ENCODE results near the gene EPAS1. TPM values are rescaled to one million over a fixed set of nuclear protein-coding genes. Genes with fewer than 3 reads are reported as not detected.

The EPAS1 gene
- total and polyA plus RNA-seq, 4 donors: 213 to 954 (median 403) TPM

DNA sequence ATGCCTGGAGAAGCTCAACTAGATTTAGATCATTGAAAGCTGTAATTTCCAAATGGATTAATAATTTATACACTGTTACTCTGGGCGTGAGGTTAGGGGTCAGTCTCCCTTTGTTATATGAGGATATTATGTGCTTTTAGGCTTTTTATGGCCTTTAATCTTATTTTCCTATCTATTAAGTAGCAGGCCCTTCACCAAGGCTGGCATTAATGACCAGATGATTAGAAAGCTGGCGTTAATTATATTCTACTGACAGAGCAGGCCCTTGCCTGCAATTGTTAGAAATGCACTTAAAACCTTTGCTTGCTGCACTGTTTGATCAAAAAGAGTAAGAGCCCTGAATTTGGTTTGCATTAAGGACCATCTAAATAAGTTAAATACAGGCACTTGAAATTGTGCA lies 75.3 kb downstream of the EPAS1 start:
- ATAC-seq (ENCODE audit: low FRiP score) (no peak), DNase-seq (no peak)
- H3K9me3 ChIP-seq (ENCODE audit: control insufficient read depth, low read length): no peaks in the 10 kb centered on the region
- intact Hi-C loops (cut with DNase I): no loop called here
- no peak overlapping the region for H3K27ac ChIP-seq (ENCODE audit: low read depth in 1 of 2, low read length in 2 of 2)
- H3K36me3 ChIP-seq (ENCODE audit: control insufficient read depth in 1 of 2, insufficient read depth in 2 of 2, low read length in 1 of 2): peaks cover 9 to 11% of the 10 kb centered on the region in 2 donors
- H3K4me3 ChIP-seq (ENCODE audit: low read length in 2 of 2): no peak overlapping the region
- 93 to 97% methylated on average over 2 of the region's 2 CpGs for WGBS, 2 donors
- H3K27me3 ChIP-seq (ENCODE audit: control insufficient read depth in 1 of 2, insufficient read depth in 2 of 2, low read length in 1 of 2): no peaks in the 10 kb centered on the region
- H3K4me1 ChIP-seq (ENCODE audit: control insufficient read depth in 1 of 2, insufficient read depth in 2 of 2, low read length in 2 of 2): peaks cover 2 to 4% of the 10 kb centered on the region in 2 donors

DNA sequence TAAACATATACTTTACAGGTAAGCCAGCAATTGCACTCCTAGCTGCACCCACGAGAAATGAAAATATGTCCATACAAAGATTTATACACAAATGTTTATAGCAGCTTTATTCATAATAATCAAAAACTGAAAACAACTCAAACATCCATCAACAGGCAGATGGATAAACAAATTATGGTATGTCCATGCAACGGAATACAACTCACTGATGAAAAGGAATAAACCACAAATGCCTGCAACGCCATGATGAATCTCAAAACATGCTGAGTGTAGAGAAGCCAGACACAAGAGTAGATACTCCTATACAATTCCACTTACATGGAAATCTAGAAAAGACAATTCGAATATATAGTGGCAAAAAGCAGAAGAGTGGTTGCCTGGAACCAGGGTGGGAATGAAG lies 76.0 kb downstream of the EPAS1 start:
- H3K27ac ChIP-seq (ENCODE audit: low read depth in 1 of 2, low read length in 2 of 2): no peak overlapping the region
- H3K36me3 ChIP-seq (ENCODE audit: control insufficient read depth in 1 of 2, insufficient read depth in 2 of 2, low read length in 1 of 2): peaks cover 9 to 14% of the 10 kb centered on the region in 2 donors
- no peaks in the 10 kb centered on the region for H3K9me3 ChIP-seq (ENCODE audit: control insufficient read depth, low read length)
- H3K4me3 ChIP-seq (ENCODE audit: low read length in 2 of 2): no peak overlapping the region
- no peak for ATAC-seq (ENCODE audit: low FRiP score)
- H3K4me1 ChIP-seq (ENCODE audit: control insufficient read depth in 1 of 2, insufficient read depth in 2 of 2, low read length in 2 of 2): peaks cover 2 to 4% of the 10 kb centered on the region in 2 donors
- WGBS, 2 donors: 97 to 98% methylated on average over 4 of the region's 4 CpGs
- intact Hi-C loops (cut with DNase I): no loop called here
- H3K27me3 ChIP-seq (ENCODE audit: control insufficient read depth in 1 of 2, insufficient read depth in 2 of 2, low read length in 1 of 2): no peaks in the 10 kb centered on the region
- DNase-seq: no peak

DNA sequence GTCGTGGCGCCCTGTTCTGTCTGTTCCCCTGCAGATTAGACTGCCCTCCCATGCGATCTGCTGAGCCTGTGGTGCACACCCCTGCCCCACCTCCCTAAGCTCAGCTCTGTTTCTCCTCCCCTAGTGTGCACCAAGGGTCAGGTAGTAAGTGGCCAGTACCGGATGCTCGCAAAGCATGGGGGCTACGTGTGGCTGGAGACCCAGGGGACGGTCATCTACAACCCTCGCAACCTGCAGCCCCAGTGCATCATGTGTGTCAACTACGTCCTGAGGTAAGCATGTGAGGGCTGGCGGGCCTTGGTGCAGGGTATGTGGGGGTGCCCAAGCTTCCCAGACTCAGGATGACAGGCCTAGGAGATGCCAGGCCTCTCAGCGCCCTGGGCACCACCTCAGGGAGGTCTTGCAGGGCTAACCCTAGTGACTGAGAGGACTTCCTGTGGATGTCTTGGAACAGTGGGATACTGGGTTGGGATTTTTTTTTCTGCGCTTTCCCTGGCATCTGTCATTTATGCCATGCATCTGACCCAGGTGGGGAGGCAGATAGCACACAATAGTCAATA lies 78.4 kb downstream of the EPAS1 start:
- no peak overlapping the region for H3K4me3 ChIP-seq (ENCODE audit: low read length in 2 of 2)
- ATAC-seq (ENCODE audit: low FRiP score): no peak
- peaks cover 3 to 12% of the 10 kb centered on the region in 2 donors for H3K36me3 ChIP-seq (ENCODE audit: control insufficient read depth in 1 of 2, insufficient read depth in 2 of 2, low read length in 1 of 2)
- H3K9me3 ChIP-seq (ENCODE audit: control insufficient read depth, low read length): no peaks in the 10 kb centered on the region
- no peak overlapping the region for H3K27ac ChIP-seq (ENCODE audit: low read depth in 1 of 2, low read length in 2 of 2)
- intact Hi-C loops (cut with DNase I): no loop called here
- no peaks in the 10 kb centered on the region for H3K27me3 ChIP-seq (ENCODE audit: control insufficient read depth in 1 of 2, insufficient read depth in 2 of 2, low read length in 1 of 2)
- peaks cover 2 to 4% of the 10 kb centered on the region in 2 donors for H3K4me1 ChIP-seq (ENCODE audit: control insufficient read depth in 1 of 2, insufficient read depth in 2 of 2, low read length in 2 of 2)
- peak in 1 of 2 donors; percentile 32 for DNase-seq
- 87 to 89% methylated on average over 12 of the region's 12 CpGs for WGBS, 2 donors

DNA sequence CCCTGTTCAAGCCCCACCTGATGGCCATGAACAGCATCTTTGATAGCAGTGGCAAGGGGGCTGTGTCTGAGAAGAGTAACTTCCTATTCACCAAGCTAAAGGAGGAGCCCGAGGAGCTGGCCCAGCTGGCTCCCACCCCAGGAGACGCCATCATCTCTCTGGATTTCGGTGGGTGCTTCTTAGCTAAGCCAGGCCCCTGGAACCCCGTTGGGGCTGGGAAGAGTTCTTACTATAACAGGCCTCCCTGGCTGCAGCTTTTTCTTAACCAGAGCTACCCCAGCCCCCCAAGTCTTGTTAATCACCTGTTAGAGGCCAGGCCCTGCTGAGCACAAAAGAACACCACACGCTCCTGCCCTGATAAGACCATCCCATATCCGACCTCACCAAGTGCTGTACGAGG lies 79.4 kb downstream of the EPAS1 start:
- Histone ChIP-seq H3K9me3 (ENCODE audit: control insufficient read depth, low read length) (no peaks in the 10 kb centered on the region), H3K4me3 (ENCODE audit: low read length in 2 of 2) (no peak overlapping the region), H3K36me3 (ENCODE audit: control insufficient read depth in 1 of 2, insufficient read depth in 2 of 2, low read length in 1 of 2) (peaks cover 0 to 9% of the 10 kb centered on the region in 2 donors), H3K4me1 (ENCODE audit: control insufficient read depth in 1 of 2, insufficient read depth in 2 of 2, low read length in 2 of 2) (peaks cover 2 to 4% of the 10 kb centered on the region in 2 donors), H3K27me3 (ENCODE audit: control insufficient read depth in 1 of 2, insufficient read depth in 2 of 2, low read length in 1 of 2) (no peaks in the 10 kb centered on the region), H3K27ac (ENCODE audit: low read depth in 1 of 2, low read length in 2 of 2) (no peak overlapping the region)
- DNase-seq (no peak), ATAC-seq (ENCODE audit: low FRiP score) (no peak)
- intact Hi-C loops (cut with DNase I): no loop called here
- WGBS, 2 donors: 15 to 30% methylated on average over 7 of the region's 7 CpGs

DNA sequence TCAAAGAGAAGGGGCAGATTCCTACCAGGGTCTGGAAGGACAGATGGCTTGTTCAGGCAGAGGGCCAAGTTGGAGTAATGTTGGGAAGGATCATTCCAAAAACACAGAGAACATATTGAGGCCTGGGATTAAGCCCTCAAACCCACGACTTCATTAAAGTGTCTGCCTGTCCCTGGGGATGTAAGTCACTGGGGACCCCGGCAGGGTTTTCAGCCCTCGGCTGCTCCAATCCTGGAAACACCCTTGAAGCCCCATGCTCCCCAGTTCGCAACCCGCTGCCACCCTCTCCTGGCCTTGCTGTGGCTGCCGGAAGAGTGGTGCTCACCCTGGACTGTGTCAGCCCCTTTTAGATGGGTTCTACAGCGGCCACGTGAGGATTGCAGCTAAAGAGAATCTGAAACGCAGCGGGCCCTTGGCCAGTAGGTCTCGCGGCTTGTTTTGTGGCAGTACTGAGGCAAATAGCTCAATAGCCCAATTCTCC lies 79.9 kb downstream of the EPAS1 start:
- DNase-seq (no peak), ATAC-seq (ENCODE audit: low FRiP score) (peak; percentile 37)
- H3K27ac ChIP-seq (ENCODE audit: low read depth in 1 of 2, low read length in 2 of 2): no peak overlapping the region
- peaks cover 0 to 9% of the 10 kb centered on the region in 2 donors for H3K36me3 ChIP-seq (ENCODE audit: control insufficient read depth in 1 of 2, insufficient read depth in 2 of 2, low read length in 1 of 2)
- no peaks in the 10 kb centered on the region for H3K9me3 ChIP-seq (ENCODE audit: control insufficient read depth, low read length)
- 21 to 51% methylated on average over 12 of the region's 12 CpGs for WGBS, 2 donors
- peaks cover 2 to 4% of the 10 kb centered on the region in 2 donors for H3K4me1 ChIP-seq (ENCODE audit: control insufficient read depth in 1 of 2, insufficient read depth in 2 of 2, low read length in 2 of 2)
- H3K27me3 ChIP-seq (ENCODE audit: control insufficient read depth in 1 of 2, insufficient read depth in 2 of 2, low read length in 1 of 2): no peaks in the 10 kb centered on the region
- intact Hi-C loops (cut with DNase I): no loop called here
- H3K4me3 ChIP-seq (ENCODE audit: low read length in 2 of 2): no peak overlapping the region

DNA sequence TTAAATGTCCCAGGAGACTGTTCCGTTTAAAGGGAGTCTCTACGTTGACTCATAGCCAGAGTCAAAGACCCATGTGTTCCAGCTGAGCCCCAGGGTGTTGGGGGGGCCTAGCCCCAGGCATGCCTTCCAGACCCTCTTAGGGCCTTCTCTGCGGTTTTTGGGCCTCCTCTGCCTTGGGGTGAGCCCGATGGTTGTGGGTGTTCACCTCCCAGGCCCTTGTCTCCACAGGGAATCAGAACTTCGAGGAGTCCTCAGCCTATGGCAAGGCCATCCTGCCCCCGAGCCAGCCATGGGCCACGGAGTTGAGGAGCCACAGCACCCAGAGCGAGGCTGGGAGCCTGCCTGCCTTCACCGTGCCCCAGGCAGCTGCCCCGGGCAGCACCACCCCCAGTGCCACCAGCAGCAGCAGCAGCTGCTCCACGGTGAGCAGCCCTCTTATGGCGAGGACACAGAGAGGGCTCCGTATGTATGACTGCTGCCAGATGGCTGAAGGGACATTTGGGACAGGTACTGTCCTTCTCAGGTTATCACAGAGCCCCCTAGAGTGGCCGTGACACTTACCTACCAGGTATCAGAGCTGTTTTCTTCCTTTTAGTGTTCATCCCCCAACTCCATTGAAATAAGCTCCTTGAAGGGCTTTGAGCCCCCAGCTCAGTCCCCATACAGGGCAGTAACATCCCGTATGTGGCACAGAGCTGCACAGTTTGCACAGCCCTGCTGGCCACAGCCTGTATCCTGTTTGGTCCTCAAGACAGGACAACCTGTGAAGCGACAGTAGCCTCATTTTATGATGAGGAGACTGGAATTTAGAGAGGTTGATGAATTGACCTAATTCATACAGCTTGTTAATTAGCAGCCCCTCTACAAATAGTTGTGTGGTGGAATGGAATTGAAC lies 80.7 kb downstream of the EPAS1 start:
- no peak for DNase-seq
- Histone ChIP-seq H3K36me3 (ENCODE audit: control insufficient read depth in 1 of 2, insufficient read depth in 2 of 2, low read length in 1 of 2) (peaks cover 0 to 10% of the 10 kb centered on the region in 2 donors), H3K27me3 (ENCODE audit: control insufficient read depth in 1 of 2, insufficient read depth in 2 of 2, low read length in 1 of 2) (no peaks in the 10 kb centered on the region), H3K27ac (ENCODE audit: low read depth in 1 of 2, low read length in 2 of 2) (no peak overlapping the region), H3K9me3 (ENCODE audit: control insufficient read depth, low read length) (no peaks in the 10 kb centered on the region), H3K4me3 (ENCODE audit: low read length in 2 of 2) (no peak overlapping the region), H3K4me1 (ENCODE audit: control insufficient read depth in 1 of 2, insufficient read depth in 2 of 2, low read length in 2 of 2) (peaks cover 2 to 4% of the 10 kb centered on the region in 2 donors)
- intact Hi-C loops (cut with DNase I): no loop called here
- no peak for ATAC-seq (ENCODE audit: low FRiP score)
- 73 to 80% methylated on average over 16 of the region's 16 CpGs for WGBS, 2 donors

DNA sequence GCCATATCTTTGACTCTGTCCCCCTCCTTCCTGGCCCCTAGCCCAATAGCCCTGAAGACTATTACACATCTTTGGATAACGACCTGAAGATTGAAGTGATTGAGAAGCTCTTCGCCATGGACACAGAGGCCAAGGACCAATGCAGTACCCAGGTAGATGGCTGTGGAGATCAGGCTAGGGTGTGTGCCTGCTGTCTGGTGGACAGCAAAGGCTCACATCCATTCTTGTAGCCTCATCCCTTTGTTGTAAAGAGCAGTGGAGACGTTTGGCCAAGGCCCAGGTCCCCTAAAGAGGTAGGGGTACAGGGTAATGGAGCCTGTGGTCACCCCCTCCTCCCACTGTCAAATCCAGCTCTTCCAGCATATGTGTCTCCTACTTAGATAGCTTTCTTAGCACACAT lies 81.4 kb downstream of the EPAS1 start:
- WGBS, 2 donors: 70 to 77% methylated on average over 3 of the region's 3 CpGs
- Histone ChIP-seq H3K27ac (ENCODE audit: low read depth in 1 of 2, low read length in 2 of 2) (no peak overlapping the region), H3K4me1 (ENCODE audit: control insufficient read depth in 1 of 2, insufficient read depth in 2 of 2, low read length in 2 of 2) (peaks cover 2 to 4% of the 10 kb centered on the region in 2 donors), H3K4me3 (ENCODE audit: low read length in 2 of 2) (no peak overlapping the region), H3K27me3 (ENCODE audit: control insufficient read depth in 1 of 2, insufficient read depth in 2 of 2, low read length in 1 of 2) (no peaks in the 10 kb centered on the region), H3K36me3 (ENCODE audit: control insufficient read depth in 1 of 2, insufficient read depth in 2 of 2, low read length in 1 of 2) (peaks cover 0 to 10% of the 10 kb centered on the region in 2 donors), H3K9me3 (ENCODE audit: control insufficient read depth, low read length) (no peaks in the 10 kb centered on the region)
- DNase-seq: no peak
- intact Hi-C loops (cut with DNase I): no loop called here
- ATAC-seq (ENCODE audit: low FRiP score): no peak

DNA sequence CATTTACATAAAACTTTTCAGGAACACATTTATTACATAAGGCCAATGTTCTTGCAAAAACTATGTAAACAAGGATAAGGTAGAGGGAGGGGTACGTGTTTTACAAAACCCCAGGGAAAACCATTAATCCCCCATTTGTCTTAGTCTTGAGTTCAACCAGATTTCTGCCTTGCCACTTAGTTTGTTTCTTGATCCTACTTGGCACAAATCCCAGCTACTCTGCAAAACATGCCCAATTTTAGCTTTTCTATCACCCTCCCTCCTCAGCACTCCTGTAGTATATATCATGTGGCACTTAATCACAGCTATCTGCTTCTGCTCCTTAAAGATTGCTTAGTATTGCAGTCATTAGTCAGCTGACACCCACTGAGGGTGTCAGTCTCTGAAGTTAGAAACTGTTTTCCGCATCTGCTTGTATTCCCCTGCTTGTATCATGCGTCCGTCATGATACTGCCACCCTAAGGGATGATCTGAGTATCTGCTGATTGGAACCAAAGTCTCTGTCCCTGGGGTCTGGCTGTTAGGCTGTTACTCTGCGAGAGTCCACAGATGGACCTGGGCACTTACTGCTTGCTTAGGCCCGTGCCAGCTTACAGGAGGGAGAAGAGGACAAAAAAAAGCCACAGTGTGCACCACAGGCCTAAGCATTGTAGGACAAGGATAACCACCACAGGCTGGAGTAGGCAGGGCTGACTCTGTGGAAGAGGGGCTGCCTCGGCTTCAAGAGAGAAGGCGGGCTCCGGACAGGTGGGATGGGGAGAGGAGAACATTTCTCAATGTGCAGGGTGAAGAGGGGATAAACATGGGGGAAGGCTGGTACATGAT lies 82.2 kb downstream of the EPAS1 start:
- peaks cover 0 to 10% of the 10 kb centered on the region in 2 donors for H3K36me3 ChIP-seq (ENCODE audit: control insufficient read depth in 1 of 2, insufficient read depth in 2 of 2, low read length in 1 of 2)
- ATAC-seq (ENCODE audit: low FRiP score): no peak
- no peaks in the 10 kb centered on the region for H3K9me3 ChIP-seq (ENCODE audit: control insufficient read depth, low read length)
- H3K27me3 ChIP-seq (ENCODE audit: control insufficient read depth in 1 of 2, insufficient read depth in 2 of 2, low read length in 1 of 2): no peaks in the 10 kb centered on the region
- no peak overlapping the region for H3K27ac ChIP-seq (ENCODE audit: low read depth in 1 of 2, low read length in 2 of 2)
- intact Hi-C loops (cut with DNase I): no loop called here
- no peak for DNase-seq
- H3K4me3 ChIP-seq (ENCODE audit: low read length in 2 of 2): no peak overlapping the region
- WGBS, 2 donors: 63 to 73% methylated on average over 9 of the region's 9 CpGs
- peaks cover 2 to 4% of the 10 kb centered on the region in 2 donors for H3K4me1 ChIP-seq (ENCODE audit: control insufficient read depth in 1 of 2, insufficient read depth in 2 of 2, low read length in 2 of 2)
